Measurements from ENCODE around the gene ANTXR2. TPM values are rescaled to one million over a fixed set of nuclear protein-coding genes. Genes with fewer than 3 reads are reported as not detected.

ANTXR2 gene
- total RNA-seq, 1 donor from 2014 or later, result 14.4 TPM

DNA sequence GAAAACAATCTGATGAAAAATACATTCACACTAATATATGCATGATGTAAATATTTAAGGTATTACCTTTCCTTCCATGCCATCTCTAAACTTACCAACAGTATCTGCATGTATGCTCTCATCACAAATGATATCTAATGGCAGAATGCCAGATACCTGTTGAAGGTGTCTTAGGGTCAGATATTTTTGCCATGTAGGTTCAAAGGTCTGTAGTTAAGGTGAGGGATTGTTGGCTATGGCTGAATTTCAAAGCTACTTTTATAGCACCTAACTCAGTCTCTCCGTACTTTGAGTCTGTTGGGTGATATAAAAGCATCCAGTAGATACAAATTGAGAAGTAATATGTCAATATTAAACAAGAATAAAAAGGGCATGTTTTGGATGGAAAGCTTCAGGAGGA lies 19.8 kb upstream of the ANTXR2 start:
- TF ChIP-seq, protein P1, sequence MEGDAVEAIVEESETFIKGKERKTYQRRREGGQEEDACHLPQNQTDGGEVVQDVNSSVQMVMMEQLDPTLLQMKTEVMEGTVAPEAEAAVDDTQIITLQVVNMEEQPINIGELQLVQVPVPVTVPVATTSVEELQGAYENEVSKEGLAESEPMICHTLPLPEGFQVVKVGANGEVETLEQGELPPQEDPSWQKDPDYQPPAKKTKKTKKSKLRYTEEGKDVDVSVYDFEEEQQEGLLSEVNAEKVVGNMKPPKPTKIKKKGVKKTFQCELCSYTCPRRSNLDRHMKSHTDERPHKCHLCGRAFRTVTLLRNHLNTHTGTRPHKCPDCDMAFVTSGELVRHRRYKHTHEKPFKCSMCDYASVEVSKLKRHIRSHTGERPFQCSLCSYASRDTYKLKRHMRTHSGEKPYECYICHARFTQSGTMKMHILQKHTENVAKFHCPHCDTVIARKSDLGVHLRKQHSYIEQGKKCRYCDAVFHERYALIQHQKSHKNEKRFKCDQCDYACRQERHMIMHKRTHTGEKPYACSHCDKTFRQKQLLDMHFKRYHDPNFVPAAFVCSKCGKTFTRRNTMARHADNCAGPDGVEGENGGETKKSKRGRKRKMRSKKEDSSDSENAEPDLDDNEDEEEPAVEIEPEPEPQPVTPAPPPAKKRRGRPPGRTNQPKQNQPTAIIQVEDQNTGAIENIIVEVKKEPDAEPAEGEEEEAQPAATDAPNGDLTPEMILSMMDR (conservative IDR thresholded peaks at IDR 0.05; ENCODE audit: low read depth, low read length), result no peak
- H3K4me3 ChIP-seq (ENCODE audit: low read depth, low read length), result no peak overlapping the region
- no peak for DNase-seq (ENCODE audit: low read depth)

DNA sequence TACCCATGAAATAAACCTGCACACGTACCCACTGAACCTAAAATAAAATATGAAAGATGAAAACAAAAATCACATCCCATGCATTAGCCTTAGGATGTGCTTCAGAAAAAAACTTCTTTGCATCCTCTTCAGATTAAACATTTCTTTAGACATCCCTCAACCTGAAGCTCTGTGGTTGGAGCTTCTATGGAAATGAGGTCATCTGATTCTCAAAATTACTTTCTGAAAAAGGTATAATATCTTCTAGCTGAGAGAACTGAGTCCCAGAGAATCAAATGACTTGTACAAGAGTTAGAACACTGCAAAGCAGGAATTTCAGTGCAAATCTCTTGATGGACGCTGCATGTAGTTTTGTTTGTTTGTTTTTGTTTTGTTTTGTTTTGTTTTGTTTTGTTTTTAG lies 19.1 kb upstream of the ANTXR2 start:
- TF ChIP-seq, protein P1 (conservative IDR thresholded peaks at IDR 0.05; ENCODE audit: low read depth, low read length), result no peak
- no peak overlapping the region for H3K4me3 ChIP-seq (ENCODE audit: low read depth, low read length)

DNA sequence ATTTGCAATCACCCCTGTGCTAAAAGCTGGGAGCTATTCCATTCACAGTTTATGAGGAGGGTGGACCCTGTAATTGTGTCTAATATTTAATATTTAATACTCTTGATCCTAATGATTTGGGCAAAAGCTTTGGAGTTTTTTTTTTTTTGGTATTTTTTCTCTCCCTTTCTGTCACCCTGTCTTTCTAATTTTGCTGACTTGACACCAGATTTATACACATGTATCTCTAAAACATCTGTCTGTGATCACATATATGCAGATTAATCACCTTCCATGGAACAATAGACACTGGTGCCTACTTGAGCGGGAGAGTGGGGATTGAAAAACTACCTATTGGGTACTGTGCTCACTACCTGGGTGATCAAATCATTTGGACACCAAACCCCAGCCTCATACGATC lies 18.7 kb upstream of the ANTXR2 start:
- TF ChIP-seq, protein P1 (conservative IDR thresholded peaks at IDR 0.05; ENCODE audit: low read depth, low read length), result no peak
- no peak for DNase-seq (ENCODE audit: low read depth)
- H3K4me3 ChIP-seq (ENCODE audit: low read depth, low read length), result no peak overlapping the region

More for the DNA sequence above, 19.1 kb upstream of the ANTXR2 start:
- DNase-seq (ENCODE audit: low read depth), result no peak

DNA sequence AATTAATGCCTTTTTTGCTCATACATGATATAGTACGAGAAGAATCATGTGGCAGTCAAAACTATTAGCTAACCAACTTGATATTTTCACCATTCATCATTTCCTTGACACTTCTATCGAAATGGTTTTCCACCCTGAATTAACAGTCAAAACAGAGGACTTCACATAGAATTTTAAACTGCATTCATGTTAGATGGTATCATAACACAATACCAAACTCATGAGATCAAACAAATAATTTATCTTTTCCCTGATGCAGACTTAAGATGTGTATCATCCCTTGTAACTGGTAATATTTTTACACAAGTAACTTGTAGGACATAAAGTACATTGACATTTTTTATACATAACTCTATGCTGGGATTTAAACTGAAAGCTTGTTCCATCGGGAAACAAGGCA lies 18.2 kb upstream of the ANTXR2 start:
- no peak overlapping the region for H3K4me3 ChIP-seq (ENCODE audit: low read depth, low read length)
- TF ChIP-seq, protein P1 (conservative IDR thresholded peaks at IDR 0.05; ENCODE audit: low read depth, low read length), result no peak
- no peak for DNase-seq (ENCODE audit: low read depth)

DNA sequence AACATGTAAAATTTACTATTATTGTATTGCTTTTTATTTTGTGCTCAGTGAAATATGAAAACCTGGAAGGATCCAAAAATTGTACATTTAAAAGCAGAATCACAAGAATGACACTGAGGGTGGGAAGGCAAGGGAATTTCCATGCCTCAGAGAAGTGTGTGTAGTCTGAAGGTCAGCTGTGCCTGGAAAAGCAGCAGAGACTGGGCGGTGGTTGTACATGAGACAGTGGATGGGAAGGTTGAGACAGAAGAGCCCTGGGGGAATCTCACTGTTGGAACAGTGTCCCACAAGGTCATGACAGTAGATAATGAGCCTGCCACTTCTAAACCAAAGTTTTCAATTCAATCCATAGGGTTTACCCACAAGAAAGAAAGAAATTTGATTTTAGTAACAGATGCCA lies 17.1 kb upstream of the ANTXR2 start:
- H3K4me3 ChIP-seq (ENCODE audit: low read depth, low read length), result no peak overlapping the region

DNA sequence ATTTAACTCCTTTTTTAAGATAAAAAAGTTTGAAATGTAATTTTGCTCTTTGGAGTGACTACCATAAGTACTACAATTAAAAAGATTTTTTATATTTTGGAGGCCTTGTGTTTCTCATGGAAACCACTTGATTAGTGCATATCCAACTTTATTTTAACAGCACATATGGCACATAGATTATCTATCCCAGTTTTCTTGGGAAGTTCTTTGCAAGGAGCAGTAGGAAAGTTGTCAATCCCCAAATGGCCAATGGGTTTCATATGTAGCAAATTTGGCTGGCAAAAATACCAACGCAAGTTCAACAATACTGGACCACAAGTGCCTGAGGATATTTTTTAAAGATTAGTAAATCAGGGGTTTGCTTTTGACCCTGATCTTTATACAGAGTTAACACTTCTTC lies 15.4 kb upstream of the ANTXR2 start:
- H3K4me3 ChIP-seq (ENCODE audit: low read depth, low read length), result no peak overlapping the region
- DNase-seq (ENCODE audit: low read depth), result no peak
- TF ChIP-seq, protein P1 (conservative IDR thresholded peaks at IDR 0.05; ENCODE audit: low read depth, low read length), result no peak

More for the DNA sequence above, 17.1 kb upstream of the ANTXR2 start:
- DNase-seq (ENCODE audit: low read depth), result no peak
- TF ChIP-seq, protein P1 (conservative IDR thresholded peaks at IDR 0.05; ENCODE audit: low read depth, low read length), result no peak

DNA sequence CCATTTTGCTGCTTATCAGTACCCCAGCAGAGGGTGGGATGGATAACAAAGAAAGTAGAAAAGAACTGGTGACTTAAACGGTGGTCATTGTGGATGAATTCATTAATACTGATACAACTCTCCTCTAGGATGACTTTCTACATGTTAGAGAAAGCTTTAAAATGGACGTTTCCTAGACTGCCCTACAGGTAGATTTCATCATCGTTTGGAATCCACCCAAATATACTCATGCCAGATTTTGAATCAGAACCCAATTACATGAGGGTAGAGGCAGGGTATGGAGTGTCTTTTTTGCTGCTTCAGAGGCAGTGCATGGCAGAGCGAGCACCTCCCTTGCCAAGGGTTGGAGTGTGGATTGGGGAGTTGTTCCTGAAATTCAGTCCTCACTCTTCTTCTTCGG lies 13.3 kb upstream of the ANTXR2 start:
- H3K4me3 ChIP-seq (ENCODE audit: low read depth, low read length), result no peak overlapping the region
- TF ChIP-seq, protein P1 (conservative IDR thresholded peaks at IDR 0.05; ENCODE audit: low read depth, low read length), result no peak
- DNase-seq (ENCODE audit: low read depth), result no peak

Measured in epithelial cell of proximal tubule (primary cell).